GM15510 (cell line): ENCODE results near the gene PSMD8.

Experiments used
- POLR2A ChIP-seq: IDR thresholded peaks from 3 replicates; pipeline ENCODE4 v1.6.1; 2011; ENCODE audit warnings: borderline replicate concordance; ENCODE audit not compliant: insufficient read length; ENCODE audit errors: extremely low read depth

The PSMD8 gene

GRCh38 chr19:38383184-38383583 is 8.8 kb downstream of the PSMD8 start:
- no peak for TF ChIP-seq POLR2A

- TF ChIP-seq POLR2A, result no peak
Measured at GRCh38 chr19:38383743-38384142, 9.4 kb downstream of the PSMD8 start.

- TF ChIP-seq POLR2A, result no peak
Measured at GRCh38 chr19:38384209-38385027, 10.0 kb downstream of the PSMD8 start.

GRCh38 chr19:38385057-38385803 is 10.9 kb downstream of the PSMD8 start:
- no peak for TF ChIP-seq POLR2A

GRCh38 chr19:38385804-38386257 is 11.5 kb downstream of the PSMD8 start:
- TF ChIP-seq POLR2A, result no peak

GRCh38 chr19:38386300-38386970 is 12.1 kb downstream of the PSMD8 start:
- TF ChIP-seq POLR2A, result no peak

GRCh38 chr19:38386971-38387549 is 12.7 kb downstream of the PSMD8 start:
- no peak for TF ChIP-seq POLR2A

GRCh38 chr19:38387550-38388348 is 13.4 kb downstream of the PSMD8 start, which contains the start of gene GGN:
Gene GGN (minus strand): TSS chr19:38388034. CDS start chr19:38387261, 773 bp downstream.
- no peak for TF ChIP-seq POLR2A

GRCh38 chr19:38388349-38389100 is 14.2 kb downstream of the PSMD8 start, which contains the start of gene SPRED3:
Gene SPRED3 (plus strand): TSS chr19:38388697. CDS start chr19:38390303, 1,606 bp downstream.
- no peak for TF ChIP-seq POLR2A

GRCh38 chr19:38389101-38389925 is 14.9 kb downstream of the PSMD8 start:
- TF ChIP-seq POLR2A, result no peak

- TF ChIP-seq POLR2A, result no peak
Measured at GRCh38 chr19:38389957-38390924, 15.9 kb downstream of the PSMD8 start.
